Measurements from ENCODE around the gene FARSA.

DNA sequence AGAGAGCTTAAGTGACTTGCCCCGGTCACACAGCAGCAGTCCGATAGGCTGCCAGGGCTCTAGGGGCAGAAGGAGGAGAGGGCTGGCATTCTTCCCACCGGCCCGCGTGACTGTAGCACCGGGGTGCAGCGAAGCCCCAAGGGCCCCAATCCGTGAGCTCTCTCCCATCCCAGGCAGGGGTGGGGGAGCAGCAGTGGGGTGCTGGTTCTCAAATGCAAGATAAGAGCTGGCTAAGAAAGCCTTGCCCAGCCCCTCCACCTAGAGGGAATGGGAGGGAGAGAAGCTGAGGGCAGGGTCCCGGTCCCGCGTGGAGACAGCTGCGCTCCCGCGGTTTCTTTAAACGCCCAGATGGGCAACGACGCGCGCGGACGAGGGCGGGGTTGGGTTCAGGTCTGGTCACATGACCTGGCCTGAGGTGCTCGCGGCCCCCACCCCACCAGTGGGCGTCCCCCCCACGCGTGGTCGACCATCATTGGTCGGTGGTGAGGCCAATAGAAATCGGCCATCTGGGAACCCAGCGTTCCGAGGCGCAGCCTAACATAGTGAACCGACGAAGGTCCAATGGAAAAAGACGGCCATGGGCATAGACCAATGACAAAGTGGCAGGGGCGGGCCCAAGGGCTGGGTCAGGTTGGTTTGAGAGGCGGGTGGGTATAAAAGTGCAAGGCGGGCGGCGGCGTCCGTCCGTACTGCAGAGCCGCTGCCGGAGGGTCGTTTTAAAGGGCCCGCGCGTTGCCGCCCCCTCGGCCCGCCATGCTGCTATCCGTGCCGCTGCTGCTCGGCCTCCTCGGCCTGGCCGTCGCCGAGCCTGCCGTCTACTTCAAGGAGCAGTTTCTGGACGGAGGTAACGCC, 4.6 kb upstream of the FARSA start, which contains the start of gene CALR:
- peak; percentile 99 for TF ChIP-seq POLR2AphosphoS5 (IDR thresholded peaks at IDR 0.05; ENCODE audit: low read depth, low read length)
- TF ChIP-seq POLR2A (IDR thresholded peaks at IDR 0.05; ENCODE audit: low read depth, low read length), result peak; percentile 99

All from GM12891 (cell line).